ENCODE data around the gene MAP4K5.

DNA sequence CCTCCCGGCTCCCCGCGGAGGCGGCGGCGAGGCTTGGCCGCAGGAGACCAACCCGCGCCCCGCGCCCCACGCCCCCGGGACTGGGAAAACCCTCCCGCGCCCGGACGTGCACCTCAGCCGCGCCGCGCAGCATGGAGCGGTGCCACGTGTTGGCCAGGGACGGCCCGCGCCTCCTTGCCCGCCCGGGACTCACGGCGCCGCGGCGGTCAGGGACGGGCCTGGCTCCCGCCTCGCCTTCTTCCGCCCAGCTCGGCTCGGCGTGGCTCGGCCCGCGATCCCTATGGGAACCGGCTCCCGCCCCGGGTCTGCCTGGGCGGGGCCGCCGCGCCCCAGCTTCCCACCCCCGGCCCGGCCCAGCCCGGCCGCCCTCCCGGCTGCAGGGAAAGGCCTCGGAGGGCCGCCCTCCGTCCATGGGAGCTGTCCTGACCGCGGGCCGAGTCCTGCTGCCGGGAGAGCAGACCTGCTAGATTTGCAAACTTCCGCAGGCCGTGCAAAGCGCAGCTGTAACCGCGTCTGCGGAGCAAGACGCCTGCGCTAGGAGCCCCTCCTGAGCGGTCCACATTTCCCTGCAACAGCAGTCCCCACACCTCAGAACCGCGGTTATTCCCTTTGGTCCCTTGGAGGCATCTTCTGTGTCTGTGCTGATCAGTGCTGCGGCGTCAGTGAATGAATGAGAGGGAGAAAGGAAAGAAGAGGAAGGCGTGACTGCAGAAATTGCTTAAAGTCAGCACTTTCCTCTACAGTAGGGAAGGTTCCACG is 135.6 kb downstream of the MAP4K5 start, which contains the start of gene CDKL1:
- TF ChIP-seq, protein P1, sequence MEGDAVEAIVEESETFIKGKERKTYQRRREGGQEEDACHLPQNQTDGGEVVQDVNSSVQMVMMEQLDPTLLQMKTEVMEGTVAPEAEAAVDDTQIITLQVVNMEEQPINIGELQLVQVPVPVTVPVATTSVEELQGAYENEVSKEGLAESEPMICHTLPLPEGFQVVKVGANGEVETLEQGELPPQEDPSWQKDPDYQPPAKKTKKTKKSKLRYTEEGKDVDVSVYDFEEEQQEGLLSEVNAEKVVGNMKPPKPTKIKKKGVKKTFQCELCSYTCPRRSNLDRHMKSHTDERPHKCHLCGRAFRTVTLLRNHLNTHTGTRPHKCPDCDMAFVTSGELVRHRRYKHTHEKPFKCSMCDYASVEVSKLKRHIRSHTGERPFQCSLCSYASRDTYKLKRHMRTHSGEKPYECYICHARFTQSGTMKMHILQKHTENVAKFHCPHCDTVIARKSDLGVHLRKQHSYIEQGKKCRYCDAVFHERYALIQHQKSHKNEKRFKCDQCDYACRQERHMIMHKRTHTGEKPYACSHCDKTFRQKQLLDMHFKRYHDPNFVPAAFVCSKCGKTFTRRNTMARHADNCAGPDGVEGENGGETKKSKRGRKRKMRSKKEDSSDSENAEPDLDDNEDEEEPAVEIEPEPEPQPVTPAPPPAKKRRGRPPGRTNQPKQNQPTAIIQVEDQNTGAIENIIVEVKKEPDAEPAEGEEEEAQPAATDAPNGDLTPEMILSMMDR (IDR thresholded peaks at IDR 0.05): no peak
- TF ChIP-seq POLR2A (IDR thresholded peaks at IDR 0.05) (peak in 2 of 4 donors; percentile 40 to 55), POLR2AphosphoS5 (IDR thresholded peaks at IDR 0.05) (peak in 1 of 2 donors; percentile 44), EP300 (IDR thresholded peaks at IDR 0.05) (no peak)
